Mesenchymal stem cell (in vitro differentiated cells and primary cell): ENCODE results near the gene PRRC2C. TPM values are rescaled to one million over a fixed set of nuclear protein-coding genes. Genes with fewer than 3 reads are reported as not detected.

Experiments used
- small RNA-seq: library from polyadenylated mRNA; stranded (forward); fragments of <200 nt; extraction: miRNeasy Mini kit (QIAGEN cat#:217004); gene quantifications from one replicate; pipeline ENCODE3, GENCODE V24; 2013; ENCODE audit warnings: low read depth

PRRC2C gene

Small RNA genes within 50 kb of the gene (small RNA-seq; reads per million reads assigned to genes)
- not detected for gene CYCSP53
